GM18519 (cell line): ENCODE measurements around the gene SYTL1.

Source experiments
- ATAC-seq: cut with Tn5 transposase; IDR thresholded peaks from one replicate; pipeline ENCODE4 v1.9.1; 2021; ENCODE audit warnings: mild to moderate bottlenecking, moderate library complexity; ENCODE audit not compliant: unreplicated experiment, low FRiP score

Gene SYTL1

GRCh38 chr1:27400082-27400962 lies 58.5 kb downstream of the SYTL1 start:
- ATAC-seq: no peak

- no peak for ATAC-seq
Observed at GRCh38 chr1:27400963-27401341, 59.1 kb downstream of the SYTL1 start.

- no peak for ATAC-seq
Observed at GRCh38 chr1:27402349-27402754, 60.5 kb downstream of the SYTL1 start.

GRCh38 chr1:27403065-27403726 lies 61.4 kb downstream of the SYTL1 start:
- ATAC-seq: no peak
